ENCODE results near the gene PLEKHM1. TPM values are rescaled to one million over a fixed set of nuclear protein-coding genes. Genes with fewer than 3 reads are reported as not detected.

PLEKHM1 gene
- total RNA-seq, 1 donor from 2014 or later = 69.6 TPM

DNA sequence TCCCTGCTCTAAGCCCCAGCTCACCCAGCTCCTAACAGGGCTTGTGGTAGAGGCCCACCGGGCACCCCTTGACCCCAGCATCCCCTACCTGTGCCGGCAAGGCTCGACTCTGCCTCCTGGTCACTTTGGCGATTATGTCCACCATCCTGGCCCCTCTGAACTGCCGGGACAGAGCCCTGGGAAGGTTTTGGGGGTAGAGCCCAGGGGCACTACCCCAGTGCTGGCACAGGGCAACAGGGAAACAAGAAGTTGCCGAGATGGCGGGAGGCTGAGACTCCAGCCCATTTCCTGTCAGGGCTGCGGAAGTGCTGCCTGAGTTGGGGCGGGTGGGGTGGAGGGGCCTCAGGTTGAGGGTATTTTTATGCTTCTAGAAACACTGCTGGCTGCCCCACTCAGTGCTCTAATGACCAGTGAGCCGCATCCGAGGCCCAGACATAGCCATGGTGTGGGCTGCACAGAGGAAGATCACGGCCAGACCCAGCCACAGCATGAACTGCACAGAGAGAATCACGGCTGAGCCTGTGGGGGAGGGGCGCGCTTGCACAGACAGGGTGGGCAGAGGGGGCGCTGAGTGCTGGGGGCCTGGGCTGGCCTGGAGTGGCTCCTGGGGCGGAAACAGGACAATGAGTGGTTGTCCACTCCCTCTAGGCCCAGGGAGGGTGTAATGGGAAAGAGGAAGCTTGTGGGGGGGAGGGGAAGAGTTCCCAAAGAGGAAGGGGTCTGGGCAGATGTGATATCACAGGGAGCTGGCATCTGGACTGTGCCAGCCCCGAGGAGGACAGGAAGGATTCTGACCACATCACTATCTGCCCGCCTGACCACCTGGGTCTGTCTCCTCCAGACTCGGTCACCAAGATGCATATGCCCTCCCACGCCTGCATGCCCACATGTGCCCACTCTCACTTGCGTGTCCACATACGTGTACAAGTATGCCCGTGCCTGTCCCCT, 80.1 kb downstream of the PLEKHM1 start:
- TF ChIP-seq, protein P1, sequence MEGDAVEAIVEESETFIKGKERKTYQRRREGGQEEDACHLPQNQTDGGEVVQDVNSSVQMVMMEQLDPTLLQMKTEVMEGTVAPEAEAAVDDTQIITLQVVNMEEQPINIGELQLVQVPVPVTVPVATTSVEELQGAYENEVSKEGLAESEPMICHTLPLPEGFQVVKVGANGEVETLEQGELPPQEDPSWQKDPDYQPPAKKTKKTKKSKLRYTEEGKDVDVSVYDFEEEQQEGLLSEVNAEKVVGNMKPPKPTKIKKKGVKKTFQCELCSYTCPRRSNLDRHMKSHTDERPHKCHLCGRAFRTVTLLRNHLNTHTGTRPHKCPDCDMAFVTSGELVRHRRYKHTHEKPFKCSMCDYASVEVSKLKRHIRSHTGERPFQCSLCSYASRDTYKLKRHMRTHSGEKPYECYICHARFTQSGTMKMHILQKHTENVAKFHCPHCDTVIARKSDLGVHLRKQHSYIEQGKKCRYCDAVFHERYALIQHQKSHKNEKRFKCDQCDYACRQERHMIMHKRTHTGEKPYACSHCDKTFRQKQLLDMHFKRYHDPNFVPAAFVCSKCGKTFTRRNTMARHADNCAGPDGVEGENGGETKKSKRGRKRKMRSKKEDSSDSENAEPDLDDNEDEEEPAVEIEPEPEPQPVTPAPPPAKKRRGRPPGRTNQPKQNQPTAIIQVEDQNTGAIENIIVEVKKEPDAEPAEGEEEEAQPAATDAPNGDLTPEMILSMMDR (IDR thresholded peaks at IDR 0.05) = no peak
- ATAC-seq = peak; percentile 41 to 60
- Histone ChIP-seq H3K27ac (peak overlapping the region; percentile 81), H3K4me3 (peak overlapping the region; percentile 53), H3K9me3 (no peaks in the 10 kb centered on the region), H3K36me3 (peaks cover 7% of the 10 kb centered on the region), H3K4me1 (peaks cover 92% of the 10 kb centered on the region), H3K27me3 (ENCODE audit: low read depth) (no peaks in the 10 kb centered on the region)
- peak; percentile 73 for DNase-seq
- intact Hi-C loops (cut with DNase I) = no loop called here

DNA sequence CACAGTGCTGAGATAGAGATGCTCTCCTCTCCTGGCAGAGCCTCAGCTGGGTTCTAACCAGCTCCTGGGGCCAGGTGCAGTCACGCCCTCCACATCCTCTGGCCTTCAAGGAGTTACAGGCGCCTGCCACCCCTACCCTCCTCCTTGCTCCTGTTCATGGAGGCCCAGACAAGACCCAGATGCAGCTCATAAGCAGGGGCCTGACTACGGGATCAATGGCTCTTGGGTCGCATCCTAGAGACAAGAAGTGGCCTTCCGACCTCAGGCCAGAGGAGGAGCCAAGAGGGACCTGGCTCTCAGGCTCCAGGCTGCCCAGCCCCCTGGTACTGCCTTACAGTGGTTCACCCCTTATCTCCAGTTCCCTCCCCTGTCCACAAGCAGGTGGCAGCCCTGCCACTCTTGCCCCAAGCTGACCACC, 80.9 kb downstream of the PLEKHM1 start:
- TF ChIP-seq, protein P1 (IDR thresholded peaks at IDR 0.05) = no peak
- intact Hi-C loops (cut with DNase I) = no loop called here

DNA sequence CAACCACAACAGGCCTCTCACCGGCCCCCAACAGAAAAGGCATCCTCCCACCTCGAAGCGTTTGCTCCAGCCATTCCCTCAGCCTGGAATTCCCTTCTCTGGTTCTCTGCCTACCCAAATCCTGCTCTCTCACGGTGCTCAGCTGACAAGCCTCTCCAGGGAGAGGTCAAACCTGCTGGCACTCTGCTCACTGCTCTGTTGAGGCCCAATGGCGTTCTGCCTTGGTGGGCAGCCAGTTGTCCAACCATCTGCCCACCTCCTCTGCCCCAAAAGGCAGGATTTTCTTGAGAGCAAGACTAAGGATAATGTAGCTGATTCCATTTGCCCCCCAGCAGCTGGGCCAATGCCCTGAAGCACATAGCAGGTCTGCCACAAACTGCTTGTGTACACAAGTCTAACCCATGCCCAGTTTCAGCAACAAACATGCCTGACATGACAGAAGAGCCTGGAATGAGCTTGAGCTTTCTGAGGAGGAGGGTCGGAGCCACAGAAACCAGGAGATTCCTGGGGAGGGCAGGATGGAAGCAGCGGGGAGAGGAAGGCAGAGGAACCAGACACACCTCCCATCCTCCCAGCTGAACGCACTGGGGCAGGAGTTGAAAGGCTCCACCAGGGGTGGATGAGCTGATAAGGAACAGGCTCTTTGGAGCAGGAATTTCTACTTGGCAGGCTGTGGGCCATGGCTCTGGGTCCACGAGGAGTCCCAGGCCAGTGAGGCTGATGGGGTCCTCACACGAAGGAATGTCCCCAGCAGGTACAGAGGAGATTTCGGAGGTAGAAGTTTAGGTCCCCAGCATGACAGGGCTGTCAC, 81.7 kb downstream of the PLEKHM1 start:
- TF ChIP-seq, protein P1 (IDR thresholded peaks at IDR 0.05) = no peak
- Histone ChIP-seq H3K27ac (peak overlapping the region; percentile 81), H3K27me3 (ENCODE audit: low read depth) (no peaks in the 10 kb centered on the region), H3K9me3 (no peaks in the 10 kb centered on the region), H3K4me1 (peaks cover 81% of the 10 kb centered on the region), H3K36me3 (peaks cover 23% of the 10 kb centered on the region), H3K4me3 (peak overlapping the region; percentile 53)
- ATAC-seq (no peak), DNase-seq (no peak)
- intact Hi-C loops (cut with DNase I) = no loop called here

More for the DNA sequence above, 80.9 kb downstream of the PLEKHM1 start:
- H3K36me3 ChIP-seq = peaks cover 15% of the 10 kb centered on the region
- H3K4me3 ChIP-seq = peak overlapping the region; percentile 53
- H3K9me3 ChIP-seq = no peaks in the 10 kb centered on the region
- ATAC-seq (no peak), DNase-seq (no peak)
- H3K27ac ChIP-seq = peak overlapping the region; percentile 81
- peaks cover 86% of the 10 kb centered on the region for H3K4me1 ChIP-seq
- H3K27me3 ChIP-seq (ENCODE audit: low read depth) = no peaks in the 10 kb centered on the region

DNA sequence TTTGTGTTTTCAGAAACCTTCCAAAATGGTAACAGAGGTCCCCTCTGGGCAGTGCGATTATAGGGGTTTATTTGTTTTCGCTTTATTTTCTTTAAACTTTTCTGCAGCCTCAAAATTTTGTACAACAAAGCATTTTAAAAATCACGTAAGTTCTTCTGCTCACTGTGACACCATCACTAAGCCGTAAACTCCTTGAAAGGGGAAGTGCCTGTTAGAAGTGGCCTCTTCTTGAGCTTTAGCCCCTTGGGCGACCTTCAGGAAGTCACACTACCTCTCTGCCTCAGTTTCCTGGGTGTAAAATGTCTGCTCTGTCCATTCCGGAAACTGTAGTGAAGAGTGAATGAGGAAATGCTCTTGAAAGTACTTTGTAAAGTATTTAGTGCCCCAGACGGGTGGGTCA, 84.4 kb downstream of the PLEKHM1 start:
- no peaks in the 10 kb centered on the region for H3K9me3 ChIP-seq
- TF ChIP-seq, protein P1 (IDR thresholded peaks at IDR 0.05) = no peak
- intact Hi-C loops (cut with DNase I) = no loop called here
- H3K4me1 ChIP-seq = peaks cover 54% of the 10 kb centered on the region
- H3K4me3 ChIP-seq = no peak overlapping the region
- H3K27me3 ChIP-seq (ENCODE audit: low read depth) = no peaks in the 10 kb centered on the region
- ATAC-seq = no peak
- H3K36me3 ChIP-seq = peaks cover 51% of the 10 kb centered on the region
- no peak for DNase-seq
- H3K27ac ChIP-seq = peak overlapping the region; percentile 53

DNA sequence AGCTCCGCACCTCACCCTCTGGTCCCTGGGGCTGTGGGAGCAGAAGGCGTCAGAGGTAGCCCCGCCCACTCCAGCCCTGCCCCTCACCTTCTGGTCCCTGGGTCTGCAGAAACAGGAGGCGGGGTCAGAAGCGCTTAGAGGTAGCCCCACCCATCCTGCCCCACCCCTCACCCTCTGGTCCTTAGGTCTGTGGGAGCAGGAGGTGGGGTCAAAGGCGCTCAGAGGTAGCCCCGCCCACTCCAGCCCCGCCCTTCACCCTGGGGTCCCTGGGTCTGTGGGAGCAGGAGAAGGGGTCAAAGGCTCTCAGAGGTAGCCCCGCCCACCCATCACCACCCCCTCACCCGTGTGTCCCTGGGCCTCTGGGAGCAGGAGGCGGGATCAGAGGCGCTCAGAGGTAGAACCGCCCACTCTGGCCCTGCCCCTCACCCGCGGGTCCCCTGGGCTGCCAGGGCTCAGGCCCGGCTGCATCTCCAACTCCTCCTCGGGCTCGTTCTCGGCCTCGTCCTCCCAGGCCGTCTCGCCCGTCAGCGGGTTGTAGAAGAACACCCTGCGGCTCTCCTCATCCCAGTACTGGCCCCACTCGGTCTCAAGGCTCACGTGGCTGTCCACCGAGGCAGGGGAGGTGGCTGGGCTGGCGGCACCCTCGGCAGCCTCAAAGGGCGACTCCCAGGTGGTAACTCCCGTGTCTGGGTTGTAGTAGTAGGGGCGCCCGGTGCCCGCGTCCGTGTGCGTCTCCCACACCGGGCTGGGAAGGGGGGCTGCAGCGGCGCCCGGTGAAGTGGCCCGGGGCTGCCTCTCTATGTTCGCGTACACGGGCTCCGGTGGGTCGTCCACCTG, 85.1 kb downstream of the PLEKHM1 start:
- peak; percentile 56 for DNase-seq
- Histone ChIP-seq H3K27me3 (ENCODE audit: low read depth) (no peaks in the 10 kb centered on the region), H3K36me3 (peaks cover 57% of the 10 kb centered on the region), H3K27ac (peak overlapping the region; percentile 53), H3K9me3 (no peaks in the 10 kb centered on the region), H3K4me3 (peak overlapping the region; percentile 27), H3K4me1 (peaks cover 47% of the 10 kb centered on the region)
- intact Hi-C loops (cut with DNase I) = no loop called here
- TF ChIP-seq, protein P1 (IDR thresholded peaks at IDR 0.05) = no peak
- ATAC-seq = peak; percentile 25 to 28

All from lower lobe of right lung (tissue), 2 donors.